ENCODE measurements around the gene CRYBG2.
"Not testable (repeated sequence)": the region's sequence is repeated elsewhere in the genome, so short reads cannot be mapped to it uniquely, and the experiment has no call there.

Gene CRYBG2

DNA sequence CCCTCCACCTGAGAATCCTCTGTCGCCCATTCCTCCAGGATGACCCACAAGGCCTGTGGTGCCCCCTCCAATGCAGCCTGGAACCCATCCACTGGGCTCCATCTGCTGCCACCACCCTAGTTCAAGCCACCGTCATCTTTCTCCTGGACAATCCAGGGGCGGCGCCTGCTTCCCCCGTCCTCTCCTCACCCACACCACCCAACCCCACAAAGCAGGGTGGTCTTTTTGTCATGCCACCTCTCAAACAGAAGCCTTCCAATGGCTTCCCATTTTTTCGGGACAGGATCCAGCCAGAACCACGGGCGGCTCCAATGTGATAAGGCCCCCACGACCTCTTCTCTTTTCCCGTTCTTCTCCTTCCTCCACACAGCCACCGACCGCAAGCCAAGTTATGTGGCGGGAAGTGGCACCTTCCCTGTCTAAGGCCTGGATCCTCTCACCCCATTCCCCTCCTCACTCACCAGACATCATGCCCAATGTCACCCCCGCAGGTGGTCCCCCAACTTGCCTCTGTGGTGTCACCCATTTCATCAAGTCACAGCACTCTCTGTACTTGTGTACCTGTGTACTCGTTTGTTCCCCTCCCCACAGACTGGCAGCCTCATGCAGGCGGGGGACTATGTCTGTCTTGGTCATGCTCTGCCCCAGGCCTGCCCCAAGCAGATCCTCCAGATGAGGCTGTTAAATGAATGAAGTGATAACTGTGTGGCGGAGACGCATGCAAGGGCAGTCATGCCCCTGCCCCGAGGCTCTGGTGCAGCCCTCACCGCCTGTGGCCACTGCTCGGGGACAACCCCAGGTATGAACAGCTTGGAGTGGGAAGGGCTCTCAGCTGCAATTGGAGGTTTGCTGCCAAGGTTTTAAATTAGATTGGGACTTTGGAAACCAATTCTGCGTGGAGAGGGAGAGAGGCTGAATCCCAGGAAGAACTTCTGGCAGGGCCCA lies 58.5 kb downstream of the CRYBG2 start:
- no peak overlapping the region for H3K9ac ChIP-seq (ENCODE audit: low read depth, low read length)
- H3K4me1 ChIP-seq (ENCODE audit: control insufficient read depth, insufficient read depth, low read length): peaks cover under 1% of the 10 kb centered on the region
- no peaks in the 10 kb centered on the region for H3K27me3 ChIP-seq (ENCODE audit: control insufficient read depth, insufficient read depth, low read length)
- no peaks in the 10 kb centered on the region for H3K9me3 ChIP-seq (ENCODE audit: control insufficient read depth, insufficient read depth, low read length)
- peaks cover 10% of the 10 kb centered on the region for H3K36me3 ChIP-seq (ENCODE audit: control insufficient read depth, insufficient read depth, low read length)
- H3K4me3 ChIP-seq (ENCODE audit: low read depth, low read length): no peak overlapping the region

GRCh38 chr1:26293911-26294463 lies 59.9 kb downstream of the CRYBG2 start:
- H3K9me3 ChIP-seq (ENCODE audit: control insufficient read depth, insufficient read depth, low read length): no peaks in the 10 kb centered on the region
- peaks cover 4% of the 10 kb centered on the region for H3K4me1 ChIP-seq (ENCODE audit: control insufficient read depth, insufficient read depth, low read length)
- H3K4me3 ChIP-seq (ENCODE audit: low read depth, low read length): no peak overlapping the region
- H3K27me3 ChIP-seq (ENCODE audit: control insufficient read depth, insufficient read depth, low read length): no peaks in the 10 kb centered on the region
- peaks cover 6% of the 10 kb centered on the region for H3K36me3 ChIP-seq (ENCODE audit: control insufficient read depth, insufficient read depth, low read length)
- no peak overlapping the region for H3K9ac ChIP-seq (ENCODE audit: low read depth, low read length)

GRCh38 chr1:26292735-26293134 lies 61.2 kb downstream of the CRYBG2 start:
- not testable (repeated sequence) for H3K36me3 ChIP-seq (ENCODE audit: control insufficient read depth, insufficient read depth, low read length); H3K4me3 ChIP-seq (ENCODE audit: low read depth, low read length); H3K9me3 ChIP-seq (ENCODE audit: control insufficient read depth, insufficient read depth, low read length); H3K27me3 ChIP-seq (ENCODE audit: control insufficient read depth, insufficient read depth, low read length); H3K9ac ChIP-seq (ENCODE audit: low read depth, low read length); H3K4me1 ChIP-seq (ENCODE audit: control insufficient read depth, insufficient read depth, low read length)

- peaks cover 6% of the 10 kb centered on the region for H3K36me3 ChIP-seq (ENCODE audit: control insufficient read depth, insufficient read depth, low read length)
- no peaks in the 10 kb centered on the region for H3K9me3 ChIP-seq (ENCODE audit: control insufficient read depth, insufficient read depth, low read length)
- no peak overlapping the region for H3K4me3 ChIP-seq (ENCODE audit: low read depth, low read length)
- no peak overlapping the region for H3K9ac ChIP-seq (ENCODE audit: low read depth, low read length)
- H3K27me3 ChIP-seq (ENCODE audit: control insufficient read depth, insufficient read depth, low read length): no peaks in the 10 kb centered on the region
- peaks cover 5% of the 10 kb centered on the region for H3K4me1 ChIP-seq (ENCODE audit: control insufficient read depth, insufficient read depth, low read length)
These were observed 62.0 kb downstream of the CRYBG2 start for GRCh38 chr1:26291939-26292338.

- Histone ChIP-seq H3K4me3 (ENCODE audit: low read depth, low read length) (no peak overlapping the region), H3K9ac (ENCODE audit: low read depth, low read length) (peak overlapping the region; percentile 47)
These were observed 62.5 kb downstream of the CRYBG2 start for GRCh38 chr1:26291433-26291832.

GRCh38 chr1:26290882-26291261 lies 63.1 kb downstream of the CRYBG2 start:
- H3K27me3 ChIP-seq (ENCODE audit: control insufficient read depth, insufficient read depth, low read length): no peaks in the 10 kb centered on the region
- H3K4me3 ChIP-seq (ENCODE audit: low read depth, low read length): no peak overlapping the region
- peaks cover 4% of the 10 kb centered on the region for H3K36me3 ChIP-seq (ENCODE audit: control insufficient read depth, insufficient read depth, low read length)
- H3K4me1 ChIP-seq (ENCODE audit: control insufficient read depth, insufficient read depth, low read length): peaks cover 5% of the 10 kb centered on the region
- no peaks in the 10 kb centered on the region for H3K9me3 ChIP-seq (ENCODE audit: control insufficient read depth, insufficient read depth, low read length)
- no peak overlapping the region for H3K9ac ChIP-seq (ENCODE audit: low read depth, low read length)

More at GRCh38 chr1:26291433-26291832, 62.5 kb downstream of the CRYBG2 start:
- Histone ChIP-seq H3K27me3 (ENCODE audit: control insufficient read depth, insufficient read depth, low read length) (no peaks in the 10 kb centered on the region), H3K9me3 (ENCODE audit: control insufficient read depth, insufficient read depth, low read length) (no peaks in the 10 kb centered on the region), H3K36me3 (ENCODE audit: control insufficient read depth, insufficient read depth, low read length) (peaks cover 6% of the 10 kb centered on the region), H3K4me1 (ENCODE audit: control insufficient read depth, insufficient read depth, low read length) (peaks cover 5% of the 10 kb centered on the region)

DNA sequence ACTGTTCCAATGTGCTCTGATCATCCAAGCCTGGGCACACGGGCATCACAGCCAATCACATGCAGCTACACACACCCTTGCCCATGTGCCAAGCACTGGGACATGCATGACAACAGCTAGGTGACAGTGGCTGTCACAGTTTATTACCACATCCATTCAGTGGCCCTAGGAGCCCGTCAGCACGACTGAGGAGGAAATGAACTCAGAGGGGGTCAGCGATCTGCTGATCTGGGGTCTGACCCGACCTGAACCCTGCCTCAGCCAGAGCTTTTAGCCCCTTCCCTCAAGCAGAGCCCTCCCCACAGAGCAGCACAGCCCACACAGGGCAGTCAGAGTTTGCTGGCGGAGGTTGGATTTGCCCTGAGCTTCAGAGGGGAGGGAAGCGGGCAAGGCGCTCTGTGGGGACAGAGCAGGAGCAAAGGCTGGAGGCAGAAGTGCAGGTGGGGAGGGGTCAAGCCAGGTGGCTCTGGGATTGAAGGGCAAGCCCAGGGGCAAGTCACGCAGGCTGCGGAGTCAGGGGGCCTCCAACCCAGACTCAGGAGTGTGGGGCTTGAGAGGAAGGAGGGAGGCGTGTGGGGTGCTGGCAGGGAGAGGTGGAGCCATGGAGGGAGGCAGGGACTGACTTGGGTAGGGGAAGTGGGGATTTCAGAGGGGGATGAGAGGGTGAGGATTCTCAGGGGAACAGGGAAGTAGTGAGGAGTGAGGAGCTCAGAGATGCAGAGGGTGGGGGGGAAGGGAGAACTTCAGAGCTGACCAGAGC lies 63.6 kb downstream of the CRYBG2 start:
- Histone ChIP-seq H3K4me3 (ENCODE audit: low read depth, low read length) (no peak overlapping the region), H3K36me3 (ENCODE audit: control insufficient read depth, insufficient read depth, low read length) (no peaks in the 10 kb centered on the region), H3K9ac (ENCODE audit: low read depth, low read length) (no peak overlapping the region), H3K27me3 (ENCODE audit: control insufficient read depth, insufficient read depth, low read length) (no peaks in the 10 kb centered on the region), H3K4me1 (ENCODE audit: control insufficient read depth, insufficient read depth, low read length) (peaks cover 5% of the 10 kb centered on the region), H3K9me3 (ENCODE audit: control insufficient read depth, insufficient read depth, low read length) (no peaks in the 10 kb centered on the region)

- Histone ChIP-seq H3K27me3 (ENCODE audit: control insufficient read depth, insufficient read depth, low read length) (no peaks in the 10 kb centered on the region), H3K9me3 (ENCODE audit: control insufficient read depth, insufficient read depth, low read length) (no peaks in the 10 kb centered on the region), H3K4me1 (ENCODE audit: control insufficient read depth, insufficient read depth, low read length) (peaks cover 9% of the 10 kb centered on the region), H3K4me3 (ENCODE audit: low read depth, low read length) (no peak overlapping the region), H3K36me3 (ENCODE audit: control insufficient read depth, insufficient read depth, low read length) (no peaks in the 10 kb centered on the region), H3K9ac (ENCODE audit: low read depth, low read length) (no peak overlapping the region)
These were observed 64.5 kb downstream of the CRYBG2 start for GRCh38 chr1:26289158-26290059.

DNA sequence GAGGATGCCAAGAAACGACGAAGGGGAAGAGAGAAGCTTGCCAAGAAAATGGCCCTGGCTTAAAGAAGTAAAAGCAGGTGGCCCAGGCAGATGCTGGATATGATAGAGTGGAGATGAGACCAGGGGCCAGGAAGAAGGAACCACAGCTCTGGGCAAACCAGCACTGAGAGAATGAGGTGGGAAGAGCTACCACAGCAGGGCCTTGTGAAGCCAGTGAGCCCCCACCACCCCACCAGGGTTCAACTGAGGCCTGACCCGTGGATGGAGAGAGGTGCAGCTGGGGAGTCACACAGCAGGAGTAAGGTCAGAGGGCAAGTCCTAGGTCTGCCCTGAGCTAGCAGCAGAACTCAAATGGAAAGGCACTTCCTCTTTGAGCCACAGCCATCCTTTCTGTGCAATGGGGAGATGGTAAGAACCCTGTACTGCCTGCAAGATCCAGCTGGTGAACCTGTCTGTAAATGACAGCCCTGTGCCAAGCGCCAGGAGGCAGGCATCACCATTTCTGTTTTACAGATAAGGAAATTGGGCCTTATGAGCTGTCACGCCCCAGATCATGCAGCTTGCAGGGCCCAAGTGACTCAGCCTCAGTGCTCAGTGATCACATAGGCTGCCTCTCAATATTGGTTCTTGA lies 65.5 kb downstream of the CRYBG2 start:
- H3K9me3 ChIP-seq (ENCODE audit: control insufficient read depth, insufficient read depth, low read length): no peaks in the 10 kb centered on the region
- no peaks in the 10 kb centered on the region for H3K36me3 ChIP-seq (ENCODE audit: control insufficient read depth, insufficient read depth, low read length)
- H3K4me3 ChIP-seq (ENCODE audit: low read depth, low read length): no peak overlapping the region
- no peaks in the 10 kb centered on the region for H3K27me3 ChIP-seq (ENCODE audit: control insufficient read depth, insufficient read depth, low read length)
- H3K4me1 ChIP-seq (ENCODE audit: control insufficient read depth, insufficient read depth, low read length): peaks cover 11% of the 10 kb centered on the region
- H3K9ac ChIP-seq (ENCODE audit: low read depth, low read length): no peak overlapping the region

- Histone ChIP-seq H3K4me1 (ENCODE audit: control insufficient read depth, insufficient read depth, low read length) (peaks cover 11% of the 10 kb centered on the region), H3K27me3 (ENCODE audit: control insufficient read depth, insufficient read depth, low read length) (no peaks in the 10 kb centered on the region), H3K4me3 (ENCODE audit: low read depth, low read length) (no peak overlapping the region), H3K36me3 (ENCODE audit: control insufficient read depth, insufficient read depth, low read length) (no peaks in the 10 kb centered on the region), H3K9ac (ENCODE audit: low read depth, low read length) (no peak overlapping the region), H3K9me3 (ENCODE audit: control insufficient read depth, insufficient read depth, low read length) (no peaks in the 10 kb centered on the region)
These were observed 66.1 kb downstream of the CRYBG2 start for GRCh38 chr1:26287811-26288210.
